Nephron progenitor cell (in vitro differentiated cells): ENCODE data around the gene PGC.

ENCODE experiments used
- DNase-seq: peaks from one replicate; pipeline ENCODE4 v3.0.0; 2021
- H3K27ac Mint-ChIP-seq: 2 replicates; pipeline ENCODE4 v1.8.0; 2021; ENCODE audit warnings: mild to moderate bottlenecking, moderate library complexity, mixed read lengths
- H3K27me3 Mint-ChIP-seq: 2 replicates; pipeline ENCODE4 v1.8.0; 2021; ENCODE audit warnings: mild to moderate bottlenecking, low read depth, mixed read lengths; ENCODE audit not compliant: poor library complexity
- H3K36me3 Mint-ChIP-seq: 2 replicates; pipeline ENCODE4 v1.8.0; 2021; ENCODE audit warnings: low read depth, mixed read lengths
- H3K4me1 Mint-ChIP-seq: 2 replicates; pipeline ENCODE4 v1.8.0; 2021; ENCODE audit warnings: mixed read lengths
- H3K4me3 Mint-ChIP-seq: 2 replicates; pipeline ENCODE4 v1.8.0; 2021; ENCODE audit warnings: mild to moderate bottlenecking, moderate library complexity, mixed read lengths
- H3K9me3 Mint-ChIP-seq: 2 replicates; pipeline ENCODE4 v1.8.0; 2021; ENCODE audit warnings: mild to moderate bottlenecking, moderate library complexity, mixed read lengths
- TF ChIP-seq, protein P1 (sequence below): fragments of 200-600 bp; sonication (generic); IDR thresholded peaks from 2 replicates; pipeline ENCODE4 v1.5.0; 2021; ENCODE audit warnings: antibody characterized with exemption

Gene PGC

DNA sequence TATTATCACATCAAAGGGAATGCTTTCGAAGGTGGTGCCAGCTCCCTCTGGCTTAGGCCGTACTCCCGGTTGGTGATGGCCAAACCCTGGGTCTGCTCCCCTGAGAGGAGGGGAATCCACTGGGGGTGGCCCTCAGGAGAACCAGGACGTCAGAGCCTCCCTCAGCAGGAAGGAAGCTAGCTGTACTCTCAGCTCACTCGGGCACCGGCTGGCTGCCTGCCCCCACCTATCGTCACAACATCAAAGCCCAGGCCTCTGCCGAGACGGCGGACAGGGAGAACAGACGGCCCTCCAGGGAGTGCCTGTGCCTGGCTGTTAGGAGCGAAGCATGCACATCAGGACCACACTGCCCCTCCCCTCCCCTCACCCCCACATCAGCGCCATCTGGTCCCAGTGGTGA, 9.2 kb upstream of the PGC start:
- peaks cover 11% of the 10 kb centered on the region for H3K27me3 Mint-ChIP-seq
- DNase-seq = no peak

GRCh38 chr6:41755895-41756294, 8.7 kb upstream of the PGC start:
- Mint-ChIP-seq H3K9me3 (no peaks in the 10 kb centered on the region), H3K27me3 (peaks cover 10% of the 10 kb centered on the region), H3K4me1 (peaks cover 9% of the 10 kb centered on the region), H3K36me3 (no peaks in the 10 kb centered on the region), H3K4me3 (no peak overlapping the region), H3K27ac (no peak overlapping the region)
- TF ChIP-seq, protein P1, sequence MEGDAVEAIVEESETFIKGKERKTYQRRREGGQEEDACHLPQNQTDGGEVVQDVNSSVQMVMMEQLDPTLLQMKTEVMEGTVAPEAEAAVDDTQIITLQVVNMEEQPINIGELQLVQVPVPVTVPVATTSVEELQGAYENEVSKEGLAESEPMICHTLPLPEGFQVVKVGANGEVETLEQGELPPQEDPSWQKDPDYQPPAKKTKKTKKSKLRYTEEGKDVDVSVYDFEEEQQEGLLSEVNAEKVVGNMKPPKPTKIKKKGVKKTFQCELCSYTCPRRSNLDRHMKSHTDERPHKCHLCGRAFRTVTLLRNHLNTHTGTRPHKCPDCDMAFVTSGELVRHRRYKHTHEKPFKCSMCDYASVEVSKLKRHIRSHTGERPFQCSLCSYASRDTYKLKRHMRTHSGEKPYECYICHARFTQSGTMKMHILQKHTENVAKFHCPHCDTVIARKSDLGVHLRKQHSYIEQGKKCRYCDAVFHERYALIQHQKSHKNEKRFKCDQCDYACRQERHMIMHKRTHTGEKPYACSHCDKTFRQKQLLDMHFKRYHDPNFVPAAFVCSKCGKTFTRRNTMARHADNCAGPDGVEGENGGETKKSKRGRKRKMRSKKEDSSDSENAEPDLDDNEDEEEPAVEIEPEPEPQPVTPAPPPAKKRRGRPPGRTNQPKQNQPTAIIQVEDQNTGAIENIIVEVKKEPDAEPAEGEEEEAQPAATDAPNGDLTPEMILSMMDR = no peak
- no peak for DNase-seq

More for the DNA sequence above, 9.2 kb upstream of the PGC start:
- no peaks in the 10 kb centered on the region for H3K36me3 Mint-ChIP-seq
- TF ChIP-seq, protein P1 = no peak
- no peak overlapping the region for H3K27ac Mint-ChIP-seq
- no peak overlapping the region for H3K4me3 Mint-ChIP-seq
- H3K9me3 Mint-ChIP-seq = no peaks in the 10 kb centered on the region
- peaks cover 9% of the 10 kb centered on the region for H3K4me1 Mint-ChIP-seq

DNA sequence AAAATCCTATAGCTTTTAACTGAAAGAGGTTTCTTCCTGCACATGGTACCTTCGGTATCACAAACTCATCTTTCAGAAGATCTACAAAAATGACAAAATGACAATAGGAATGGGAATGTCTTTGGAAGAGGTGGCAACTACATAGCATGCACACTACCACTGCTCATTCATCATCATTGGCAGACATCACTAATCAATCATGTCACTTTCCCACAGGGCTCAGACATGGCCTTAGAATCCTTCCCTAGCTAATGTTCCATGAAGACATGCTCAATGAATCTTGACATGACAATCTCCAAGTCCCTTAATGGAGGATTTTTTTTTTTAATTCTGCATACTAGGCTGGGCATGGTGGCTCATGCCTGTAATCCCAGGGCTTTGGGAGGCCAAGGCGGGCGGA, 3.2 kb upstream of the PGC start:
- no peaks in the 10 kb centered on the region for H3K9me3 Mint-ChIP-seq
- H3K27me3 Mint-ChIP-seq = peaks cover 24% of the 10 kb centered on the region
- TF ChIP-seq, protein P1 = no peak
- H3K36me3 Mint-ChIP-seq = no peaks in the 10 kb centered on the region
- DNase-seq = no peak
- H3K27ac Mint-ChIP-seq = no peak overlapping the region
- no peak overlapping the region for H3K4me3 Mint-ChIP-seq
- no peaks in the 10 kb centered on the region for H3K4me1 Mint-ChIP-seq

DNA sequence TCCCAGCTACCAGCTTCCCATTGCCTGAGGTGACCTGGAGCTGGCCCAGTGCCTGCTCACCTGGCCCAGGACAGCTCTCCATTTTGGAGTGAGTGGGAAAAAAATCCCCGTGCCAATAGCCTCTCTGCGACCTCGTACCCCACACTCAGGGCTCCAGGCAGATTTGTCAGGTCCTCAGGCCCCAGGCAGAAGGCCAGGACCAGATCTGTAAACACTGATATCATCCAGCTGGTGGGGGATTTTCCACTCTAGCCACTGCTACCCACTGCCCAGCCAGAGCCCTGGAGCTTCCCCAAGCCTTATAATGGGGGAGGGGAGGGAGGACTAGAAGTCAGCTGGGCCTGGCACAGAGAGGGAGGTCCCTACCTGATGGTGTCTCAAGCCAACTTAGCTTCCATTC, 1.3 kb upstream of the PGC start:
- Mint-ChIP-seq H3K4me3 (no peak overlapping the region), H3K36me3 (no peaks in the 10 kb centered on the region), H3K4me1 (peaks cover 12% of the 10 kb centered on the region), H3K9me3 (no peaks in the 10 kb centered on the region), H3K27ac (no peak overlapping the region), H3K27me3 (peaks cover 21% of the 10 kb centered on the region)
- no peak for DNase-seq
- TF ChIP-seq, protein P1 = no peak

DNA sequence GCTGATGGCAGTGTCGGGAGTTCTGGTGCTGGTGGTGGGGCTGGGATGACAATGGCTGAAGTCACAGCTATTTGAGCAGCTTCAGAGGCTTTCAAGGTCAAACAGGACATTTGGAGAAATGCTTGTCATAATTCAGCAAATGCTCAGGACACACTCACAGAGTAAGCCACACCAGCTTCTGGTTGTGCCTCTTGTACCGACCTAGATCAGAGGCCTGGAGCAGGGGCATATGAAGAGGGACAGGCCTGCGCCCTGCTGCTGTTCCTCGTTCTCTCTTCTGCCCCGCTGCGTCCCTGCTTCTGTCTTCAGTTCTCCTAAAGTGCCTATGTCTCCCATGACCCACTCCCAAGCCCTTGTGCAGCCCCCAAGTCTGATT, 893 bp upstream of the PGC start:
- H3K27ac Mint-ChIP-seq = no peak overlapping the region
- no peaks in the 10 kb centered on the region for H3K36me3 Mint-ChIP-seq
- H3K27me3 Mint-ChIP-seq = peaks cover 21% of the 10 kb centered on the region
- TF ChIP-seq, protein P1 = no peak
- peaks cover 12% of the 10 kb centered on the region for H3K4me1 Mint-ChIP-seq
- no peak overlapping the region for H3K4me3 Mint-ChIP-seq
- no peak for DNase-seq
- no peaks in the 10 kb centered on the region for H3K9me3 Mint-ChIP-seq

- H3K27me3 Mint-ChIP-seq = peaks cover 26% of the 10 kb centered on the region
- no peak for DNase-seq
- H3K9me3 Mint-ChIP-seq = no peaks in the 10 kb centered on the region
- peaks cover 12% of the 10 kb centered on the region for H3K4me1 Mint-ChIP-seq
- TF ChIP-seq, protein P1 = no peak
- H3K4me3 Mint-ChIP-seq = no peak overlapping the region
- H3K36me3 Mint-ChIP-seq = no peaks in the 10 kb centered on the region
- no peak overlapping the region for H3K27ac Mint-ChIP-seq
These were observed 1.1 kb downstream of the PGC start for GRCh38 chr6:41746107-41746506.
